PC-3 (cell line): ENCODE data around the gene KCP.

ENCODE experiments used
- CTCF ChIP-seq: fragments of 300-600 bp; sonication (generic); conservative IDR thresholded peaks from 2 replicates; pipeline ENCODE4 v1.5.1; 2017; ENCODE audit warnings: antibody characterized with exemption, low read depth, mild to moderate bottlenecking, low read length
- EZH2 ChIP-seq: fragments of 300-600 bp; sonication (generic); IDR thresholded peaks from one replicate; pipeline ENCODE4 v1.6.1; 2017; ENCODE audit warnings: antibody characterized with exemption, mild to moderate bottlenecking, low read length; ENCODE audit not compliant: unreplicated experiment
- EZH2phosphoT487 ChIP-seq: fragments of 300-600 bp; sonication (generic); IDR thresholded peaks from 2 replicates; pipeline ENCODE4 v1.6.1; 2018; ENCODE audit warnings: mild to moderate bottlenecking, antibody characterized with exemption, low read length, borderline replicate concordance

GRCh38 chr7:128889121-128889520, 21.4 kb downstream of the KCP start:
- no peak for TF ChIP-seq CTCF
- TF ChIP-seq EZH2phosphoT487, result no peak
- no peak for TF ChIP-seq EZH2
